ENCODE measurements around the gene DAZAP1.

DAZAP1 gene

DNA sequence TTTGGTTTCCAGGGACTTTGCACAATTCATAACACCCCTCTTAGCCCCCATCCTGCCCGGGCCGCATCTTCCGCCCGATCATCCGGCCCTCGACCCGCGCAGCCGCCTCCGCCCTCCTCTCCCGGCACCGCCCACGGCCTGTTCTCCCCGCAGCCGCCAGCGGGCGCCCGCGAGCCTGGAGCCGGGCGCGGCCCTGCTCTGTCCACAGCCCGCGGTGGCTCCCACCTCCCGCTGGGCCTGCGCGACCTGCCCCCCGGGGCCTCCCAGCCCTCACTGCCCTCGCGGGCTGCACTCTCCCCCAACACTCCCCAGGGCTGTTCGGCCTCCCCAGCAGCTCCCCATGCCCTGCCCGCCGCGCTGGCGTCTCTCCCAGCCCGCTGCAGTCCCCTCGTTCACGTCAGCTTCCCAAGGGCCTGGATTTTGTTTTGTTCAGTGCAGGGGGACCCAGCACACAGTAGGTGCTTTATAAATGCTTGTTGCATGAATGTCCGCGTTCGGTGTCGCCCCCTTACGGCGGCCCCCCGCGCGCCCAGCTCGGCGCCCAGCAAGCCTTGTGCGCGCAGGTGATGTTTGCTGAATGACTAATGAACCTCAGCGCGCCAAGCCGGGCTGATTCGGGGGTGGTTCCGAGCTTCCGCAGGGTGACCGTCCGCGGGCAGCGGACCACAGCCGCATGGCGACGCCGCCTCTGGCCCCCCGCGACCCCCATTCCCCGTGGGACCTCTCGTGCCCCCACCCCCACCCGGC is 38.0 kb downstream of the DAZAP1 start:
- DNase-seq = peak; percentile 79

DNA sequence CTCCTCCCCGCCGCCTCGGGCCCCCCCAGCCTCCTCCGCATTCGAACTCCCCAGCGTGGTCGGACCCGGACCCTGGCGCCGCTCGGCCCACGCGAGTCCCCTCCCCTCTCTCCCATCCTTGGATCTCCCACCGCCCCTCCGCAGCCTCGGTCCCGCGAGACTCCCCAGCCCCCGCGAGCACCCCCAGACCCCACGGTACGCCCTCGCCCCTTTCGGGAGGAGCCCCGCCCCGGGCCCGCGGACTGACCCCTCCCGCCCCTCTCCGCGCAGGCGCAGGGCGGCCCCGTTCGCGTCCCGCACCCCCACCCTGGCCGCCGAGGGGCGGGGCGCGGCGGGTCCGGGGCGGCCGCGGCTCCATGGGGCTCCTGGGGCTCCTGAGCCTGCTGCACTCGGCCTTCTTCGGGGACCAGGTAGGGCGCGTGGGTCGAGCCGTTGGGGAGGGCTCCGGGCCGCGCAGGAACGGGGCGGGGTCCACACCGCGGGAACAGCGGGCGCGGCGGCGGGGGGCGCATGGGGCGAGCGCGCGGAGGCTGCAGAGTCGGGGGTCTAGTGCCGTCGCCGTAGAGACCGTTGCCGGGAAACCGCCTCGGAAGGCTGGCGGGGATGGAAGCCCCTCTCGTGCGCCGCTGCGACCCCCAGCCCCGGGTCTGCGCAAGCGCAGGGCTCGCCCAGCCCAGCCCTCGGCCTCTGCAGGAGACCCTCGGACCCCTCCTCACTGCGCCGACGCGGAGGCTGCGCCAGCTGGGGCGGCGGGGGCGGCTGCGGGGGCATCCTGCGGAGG is 38.7 kb downstream of the DAZAP1 start:
- no peak for DNase-seq

DNA sequence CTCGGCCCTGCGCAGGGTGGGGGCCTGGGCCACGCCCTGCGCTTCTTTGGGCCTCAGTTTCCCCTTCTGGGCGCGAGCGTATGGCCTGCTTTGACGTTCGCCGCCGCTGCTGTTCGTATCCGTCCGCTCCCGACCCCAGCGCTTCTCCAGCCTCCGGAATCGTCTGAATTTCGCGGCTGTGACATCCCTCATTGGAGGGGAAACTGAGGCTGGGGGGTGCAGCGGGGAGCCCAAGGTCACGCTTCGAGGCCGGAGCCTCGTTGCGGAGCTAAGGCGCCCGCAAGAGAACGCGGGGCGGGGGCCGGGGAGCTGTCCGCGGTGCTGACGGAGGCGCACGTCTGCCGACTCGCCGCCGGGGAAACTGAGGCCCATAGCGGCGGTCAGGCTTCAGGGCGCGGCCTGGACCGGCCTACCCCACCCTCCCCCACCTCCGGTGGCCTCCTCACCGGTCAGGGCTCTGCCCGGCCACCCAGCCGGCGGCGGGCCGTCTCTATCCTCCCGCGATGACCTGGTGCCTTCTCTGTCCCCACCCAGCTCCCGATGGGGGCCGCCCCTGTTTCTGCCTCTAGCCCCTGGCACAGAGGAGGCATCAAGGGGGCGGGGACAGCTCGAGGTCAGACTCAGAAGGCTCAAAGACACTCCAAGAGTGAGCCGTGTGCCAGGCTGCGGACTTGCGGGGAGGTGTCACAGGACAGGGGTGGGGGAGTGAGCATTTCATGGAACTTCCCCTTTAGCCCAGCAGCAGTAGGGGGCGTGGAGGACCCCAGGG is 39.5 kb downstream of the DAZAP1 start:
- no peak for DNase-seq

DNA sequence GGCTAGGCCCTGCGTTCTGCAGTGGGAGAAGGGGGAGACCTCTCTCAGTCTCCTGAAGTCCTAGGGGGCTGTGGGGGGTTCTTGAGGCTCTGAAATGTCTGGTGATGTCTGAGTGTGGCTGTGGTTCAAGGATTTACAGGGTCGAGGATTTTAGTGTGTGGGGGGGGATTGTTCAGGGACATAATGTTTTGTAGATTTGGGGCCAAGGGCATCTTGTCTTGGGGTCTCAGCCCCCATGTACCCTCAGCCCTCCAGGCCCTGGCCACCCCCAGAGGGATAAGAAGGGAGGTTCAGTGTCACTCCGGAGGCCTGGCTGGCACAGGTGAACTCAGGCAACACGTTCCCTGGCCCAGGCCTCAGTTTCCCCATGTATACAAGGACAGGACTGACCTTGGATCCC is 40.1 kb downstream of the DAZAP1 start:
- no peak for DNase-seq

DNA sequence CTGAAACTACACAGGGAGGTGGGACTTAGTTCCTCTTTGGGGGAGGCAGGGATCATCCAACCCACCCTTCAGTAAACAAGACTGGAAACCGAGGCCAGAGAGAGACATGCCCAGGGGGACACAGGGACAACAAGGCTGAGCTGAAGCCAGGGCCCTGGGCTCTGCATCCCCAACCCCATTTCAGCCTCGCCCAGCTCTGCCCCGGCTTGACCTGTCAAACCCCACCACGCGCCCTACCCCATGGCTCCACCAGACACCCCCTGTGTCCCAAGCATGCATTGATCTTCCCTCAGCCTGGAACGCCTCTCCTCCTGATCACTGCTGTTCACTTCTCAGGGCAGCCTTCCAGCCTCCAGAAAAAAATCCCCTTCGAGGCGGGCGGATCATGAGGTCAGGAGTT is 40.6 kb downstream of the DAZAP1 start:
- DNase-seq = no peak

DNA sequence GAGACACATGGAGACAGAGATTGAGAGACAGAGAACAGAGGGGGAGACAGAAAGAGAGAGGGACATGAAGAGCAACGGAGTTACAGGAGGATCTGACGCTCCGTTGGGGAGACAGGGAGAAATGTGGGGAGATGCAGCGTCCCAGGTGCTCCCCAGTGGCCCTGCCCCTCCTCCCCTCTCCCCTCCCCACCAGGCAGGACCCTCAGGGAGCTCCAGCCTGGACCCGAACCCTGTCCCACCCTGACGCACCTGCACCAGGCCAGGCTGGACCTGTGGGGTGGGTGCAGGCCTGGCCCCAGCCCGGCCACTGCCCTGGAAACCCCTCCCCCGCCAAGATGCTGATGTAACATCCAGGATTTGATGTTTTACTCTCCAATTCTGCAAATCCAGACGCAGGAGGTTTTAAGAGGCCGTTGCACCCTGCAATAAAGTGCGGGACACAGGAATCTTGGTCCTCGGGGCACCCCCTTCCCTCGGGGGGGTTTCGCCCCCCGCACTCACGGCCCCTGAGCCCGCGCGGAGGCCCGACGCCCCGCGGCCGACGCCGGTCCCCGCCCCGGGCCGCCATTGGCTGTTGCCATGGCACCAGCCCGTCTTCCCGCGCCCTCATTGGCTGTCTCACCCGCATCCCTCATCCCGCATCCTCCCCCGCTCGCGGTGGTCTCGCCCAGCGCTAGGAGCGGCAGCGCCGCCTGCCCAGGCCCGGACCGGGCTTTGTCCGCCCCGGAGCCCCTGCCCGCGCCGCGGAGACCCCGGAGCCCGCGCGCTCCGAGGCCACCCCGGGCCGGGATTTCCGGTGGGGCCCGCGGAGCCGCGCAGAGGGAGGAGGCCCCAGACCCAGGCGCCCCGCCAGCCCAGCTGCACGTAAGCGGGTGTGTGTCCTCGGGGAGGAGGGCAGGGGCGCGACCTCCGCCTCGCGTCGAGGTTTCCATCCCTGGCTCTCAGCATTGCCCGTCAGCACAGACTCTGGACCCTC is 42.4 kb downstream of the DAZAP1 start, which contains the start of gene APC2:
APC2 (plus strand) TSS at position 655 of the 976 bp plus-strand sequence. CDS start 2,881 bp downstream, outside the sequence.
- peak; percentile 31 for DNase-seq

DNA sequence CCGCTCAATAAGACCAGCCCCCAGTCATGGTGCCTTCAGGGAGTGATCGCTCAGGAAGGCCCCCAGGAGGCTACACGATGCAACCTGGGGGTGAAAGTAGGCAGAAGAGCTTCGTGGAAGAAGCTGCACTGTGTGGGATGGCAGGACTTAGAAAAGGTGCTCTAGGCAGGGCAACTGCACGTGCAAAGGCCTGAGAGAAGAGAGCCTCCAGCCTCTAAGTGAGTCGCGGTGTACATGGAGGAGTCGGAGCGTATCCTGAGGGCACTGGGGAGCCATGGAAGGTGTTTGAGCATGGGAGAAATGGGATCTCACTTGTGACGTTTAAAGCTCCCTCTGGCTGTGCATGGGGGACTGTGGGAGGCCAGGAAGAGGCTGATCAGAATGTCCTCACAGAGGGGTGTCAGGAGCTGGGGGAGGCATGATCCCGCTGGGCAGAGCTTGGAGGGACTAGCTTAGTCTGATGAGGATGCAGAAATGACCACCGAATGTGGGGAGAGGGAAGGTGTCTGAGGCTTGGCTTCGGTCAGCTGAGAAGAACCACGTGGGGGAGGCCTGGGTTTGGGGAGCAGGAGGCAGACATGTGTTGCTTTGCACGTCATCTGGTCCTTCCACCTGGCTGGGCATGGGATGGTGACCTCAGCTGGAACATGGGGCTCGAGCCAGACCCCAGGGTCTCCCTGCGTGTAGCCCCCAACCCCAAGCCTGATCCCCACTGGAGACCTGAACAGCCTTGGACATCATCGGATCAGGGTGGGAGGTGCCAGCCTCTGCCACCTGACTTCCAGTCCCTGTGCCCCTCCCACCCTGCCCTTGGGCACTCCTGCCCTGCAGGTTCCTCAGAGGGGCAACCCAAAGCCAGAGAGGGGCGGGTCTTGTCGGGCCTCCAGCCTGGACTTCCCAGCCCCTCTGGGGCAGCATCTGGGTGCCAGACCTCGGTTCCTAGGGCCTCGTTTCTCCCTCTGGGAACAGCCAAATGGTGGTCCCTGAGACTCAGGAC is 43.6 kb downstream of the DAZAP1 start:
- DNase-seq = no peak

DNA sequence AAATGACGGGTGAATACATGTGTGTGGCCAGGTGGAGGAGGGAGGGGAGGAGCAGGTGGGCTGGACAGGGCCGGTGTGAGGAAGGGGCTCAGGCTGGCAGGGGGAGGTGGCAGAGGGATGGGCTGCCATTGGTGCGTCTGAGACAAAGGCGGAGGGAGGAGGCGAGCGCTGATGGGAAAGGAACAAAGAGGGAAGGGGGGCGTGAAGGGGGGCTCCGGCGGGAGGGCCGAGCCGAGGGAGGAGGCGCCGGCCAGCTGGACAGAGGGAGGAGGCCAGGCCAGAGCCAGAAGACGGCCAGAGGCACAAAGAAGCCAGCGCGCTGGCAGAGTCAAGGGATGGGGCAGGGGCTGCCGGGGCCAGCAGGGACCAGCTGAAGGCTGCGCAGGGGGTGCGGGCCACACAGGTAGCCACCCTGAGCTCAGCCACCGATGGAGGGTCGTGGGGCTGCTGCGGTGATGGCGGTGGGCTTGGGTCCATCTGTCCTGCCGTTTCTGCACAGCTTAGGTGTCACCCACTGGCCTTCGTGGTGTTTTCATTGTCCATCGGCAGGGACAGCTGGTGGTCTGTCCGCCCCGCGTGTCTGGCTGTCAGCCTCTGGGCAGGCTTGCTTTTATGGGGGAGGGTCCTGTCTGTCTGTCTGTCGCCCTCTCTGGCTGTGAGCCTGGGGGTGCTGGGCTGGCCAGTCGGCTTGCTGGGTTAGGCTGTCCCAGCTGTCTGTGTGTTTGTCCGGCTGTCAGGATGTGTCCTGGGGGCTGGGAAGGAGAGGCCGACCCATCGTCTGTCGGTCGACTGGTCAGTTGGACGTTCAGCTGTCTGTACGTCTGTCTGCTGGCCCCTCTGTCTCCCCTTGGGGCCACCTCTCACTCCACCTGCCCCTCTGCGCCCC is 44.8 kb downstream of the DAZAP1 start:
- DNase-seq = no peak

DNA sequence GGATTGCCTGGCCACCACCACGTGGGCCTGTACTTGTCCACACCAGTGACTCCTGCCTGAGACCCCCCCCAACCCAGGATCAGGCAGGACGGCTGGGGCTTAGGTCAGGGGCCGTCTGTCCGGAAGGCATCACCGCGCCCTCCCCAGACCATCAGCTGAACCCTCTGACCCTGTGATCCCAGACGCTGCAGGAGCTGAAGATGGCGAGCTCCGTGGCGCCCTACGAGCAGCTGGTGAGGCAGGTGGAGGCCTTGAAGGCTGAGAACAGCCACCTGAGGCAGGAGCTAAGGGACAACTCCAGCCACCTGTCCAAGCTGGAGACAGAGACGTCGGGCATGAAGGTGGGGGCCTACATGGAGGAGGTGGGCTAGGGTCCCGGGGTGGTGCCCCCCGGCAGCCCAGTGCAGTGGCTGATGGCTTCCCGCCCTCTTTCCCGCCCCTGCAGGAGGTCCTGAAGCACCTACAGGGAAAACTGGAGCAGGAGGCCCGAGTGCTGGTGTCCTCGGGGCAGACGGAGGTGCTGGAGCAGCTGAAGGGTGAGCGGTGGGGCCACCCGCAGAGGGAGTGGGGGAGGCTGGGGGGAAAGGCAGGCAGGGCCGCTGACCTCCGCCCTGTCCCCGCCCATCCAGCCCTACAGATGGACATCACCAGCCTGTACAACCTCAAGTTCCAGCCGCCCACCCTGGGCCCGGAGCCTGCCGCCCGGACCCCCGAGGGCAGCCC is 45.6 kb downstream of the DAZAP1 start:
- no peak for DNase-seq

DNA sequence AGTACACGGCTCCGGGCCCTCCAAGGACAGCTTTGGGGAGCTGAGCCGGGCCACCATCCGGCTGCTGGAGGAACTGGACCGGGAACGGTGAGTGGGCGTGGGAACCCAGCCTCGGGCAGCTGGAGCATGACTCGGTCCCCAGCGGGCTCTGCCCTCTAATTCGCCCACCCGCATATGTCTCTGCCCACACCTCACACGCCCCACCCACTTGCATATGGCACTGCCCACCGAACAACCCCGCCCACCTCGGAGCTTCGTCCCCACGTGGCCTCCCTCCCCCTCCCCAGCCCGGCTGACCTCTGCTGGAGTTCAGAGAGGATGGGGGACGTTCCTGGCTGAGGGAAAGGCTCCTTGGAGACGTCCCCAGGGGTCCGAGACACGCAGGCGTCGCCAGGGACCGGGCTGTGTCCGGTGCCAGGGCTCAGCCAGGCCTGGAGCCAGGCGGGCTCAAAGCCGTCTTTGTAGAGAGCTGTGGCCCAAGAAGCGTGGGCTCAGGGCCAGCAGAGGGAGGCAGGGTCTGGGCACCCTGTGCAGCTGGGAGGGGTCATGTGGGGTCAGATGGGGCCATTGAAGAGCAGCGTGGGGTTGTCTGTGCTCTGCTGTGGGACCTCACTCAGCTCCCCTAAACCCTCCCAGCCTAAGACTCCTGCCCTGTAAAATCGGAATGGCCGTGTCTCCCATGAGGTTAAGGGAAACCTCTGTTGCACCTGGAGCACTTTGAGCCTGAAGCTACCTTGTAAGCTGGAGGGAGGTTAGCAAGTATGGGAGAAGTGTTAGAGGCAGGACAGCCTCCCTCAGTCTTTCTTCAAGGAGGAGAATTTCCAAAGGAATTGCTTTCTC is 46.4 kb downstream of the DAZAP1 start:
- no peak for DNase-seq

DNA sequence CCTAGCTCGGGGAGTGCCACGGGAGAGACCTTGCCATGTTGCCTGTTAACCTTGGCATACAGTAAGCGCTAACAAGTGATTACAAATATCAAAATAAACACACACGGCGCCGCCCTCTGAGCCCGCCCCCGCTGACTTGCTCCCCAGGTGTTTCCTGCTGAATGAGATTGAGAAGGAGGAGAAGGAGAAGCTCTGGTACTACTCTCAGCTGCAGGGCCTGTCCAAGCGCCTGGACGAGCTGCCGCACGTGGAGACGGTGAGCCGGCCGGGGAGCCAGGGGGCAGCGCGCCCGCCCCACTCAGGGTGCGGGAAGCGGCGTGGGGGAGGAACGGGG is 47.6 kb downstream of the DAZAP1 start:
- DNase-seq = no peak

DNA sequence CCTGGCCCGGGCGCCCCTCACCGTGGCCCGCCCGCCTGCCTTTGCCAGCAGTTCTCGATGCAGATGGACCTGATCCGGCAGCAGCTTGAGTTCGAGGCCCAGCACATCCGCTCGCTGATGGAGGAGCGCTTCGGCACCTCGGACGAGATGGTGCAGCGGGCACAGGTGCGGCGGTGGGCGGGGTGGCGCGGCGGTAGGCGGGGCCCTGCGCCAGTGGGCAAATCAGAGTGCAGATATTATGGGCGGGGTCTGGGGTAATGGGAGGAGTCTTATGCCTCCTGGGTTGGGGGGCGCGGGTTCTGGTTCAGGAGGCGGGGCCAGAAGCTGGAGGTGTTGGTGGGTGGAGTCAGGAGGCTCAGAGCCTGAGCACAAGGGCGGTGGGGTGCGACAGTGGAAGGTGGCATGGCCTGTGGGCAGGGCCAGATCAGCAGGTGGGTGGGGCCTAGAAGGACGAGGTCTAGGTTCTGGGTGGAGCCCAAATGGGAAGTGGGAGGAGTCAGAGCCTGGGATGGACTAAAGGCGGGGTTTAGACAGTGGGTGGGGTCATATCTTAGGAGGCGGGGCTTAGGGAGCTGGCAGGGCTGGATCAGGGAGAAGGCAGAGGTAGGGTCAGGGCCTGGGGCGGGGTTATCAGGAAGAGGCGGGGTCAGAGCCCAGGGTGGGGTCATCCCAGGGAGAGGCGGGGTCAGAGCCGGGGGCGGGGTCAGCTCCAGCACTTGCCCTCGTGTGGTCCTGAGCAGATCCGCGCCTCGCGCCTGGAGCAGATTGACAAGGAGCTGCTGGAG is 48.1 kb downstream of the DAZAP1 start:
- peak; percentile 69 for DNase-seq

DNA sequence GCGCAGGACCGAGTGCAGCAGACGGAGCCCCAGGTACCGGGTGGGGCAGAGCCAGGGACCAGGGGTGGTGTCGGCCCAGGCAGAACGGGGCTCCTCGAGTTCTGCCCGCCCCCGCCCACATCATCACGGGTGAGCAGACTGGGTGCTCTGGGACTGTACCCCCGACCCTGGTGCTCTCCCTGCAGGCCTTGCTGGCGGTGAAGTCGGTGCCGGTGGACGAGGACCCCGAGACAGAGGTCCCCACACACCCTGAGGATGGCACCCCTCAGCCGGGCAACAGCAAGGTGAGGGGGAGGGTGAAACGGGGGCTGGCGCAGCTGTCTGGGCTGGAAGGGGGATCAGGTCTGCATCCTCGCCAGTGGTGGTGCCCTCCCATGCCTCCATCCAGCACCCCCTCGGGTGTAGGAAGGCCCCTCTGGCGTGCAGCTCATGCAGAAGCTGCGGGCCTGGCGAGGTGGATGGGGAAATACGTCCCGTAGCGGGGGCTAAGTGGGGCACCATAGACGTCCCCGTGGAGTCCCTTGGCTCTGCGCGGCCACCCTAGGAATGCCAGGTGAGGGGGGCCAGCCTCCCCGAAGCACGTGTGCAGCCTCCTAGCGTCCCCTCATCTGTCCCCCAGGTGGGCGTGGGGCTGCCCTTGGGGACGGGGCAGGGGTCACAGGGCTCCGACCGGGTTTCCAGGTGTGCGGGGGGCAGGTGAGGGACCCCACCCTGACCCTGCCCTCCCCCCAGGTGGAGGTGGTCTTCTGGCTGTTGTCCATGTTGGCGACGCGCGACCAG is 48.9 kb downstream of the DAZAP1 start:
- no peak for DNase-seq

DNA sequence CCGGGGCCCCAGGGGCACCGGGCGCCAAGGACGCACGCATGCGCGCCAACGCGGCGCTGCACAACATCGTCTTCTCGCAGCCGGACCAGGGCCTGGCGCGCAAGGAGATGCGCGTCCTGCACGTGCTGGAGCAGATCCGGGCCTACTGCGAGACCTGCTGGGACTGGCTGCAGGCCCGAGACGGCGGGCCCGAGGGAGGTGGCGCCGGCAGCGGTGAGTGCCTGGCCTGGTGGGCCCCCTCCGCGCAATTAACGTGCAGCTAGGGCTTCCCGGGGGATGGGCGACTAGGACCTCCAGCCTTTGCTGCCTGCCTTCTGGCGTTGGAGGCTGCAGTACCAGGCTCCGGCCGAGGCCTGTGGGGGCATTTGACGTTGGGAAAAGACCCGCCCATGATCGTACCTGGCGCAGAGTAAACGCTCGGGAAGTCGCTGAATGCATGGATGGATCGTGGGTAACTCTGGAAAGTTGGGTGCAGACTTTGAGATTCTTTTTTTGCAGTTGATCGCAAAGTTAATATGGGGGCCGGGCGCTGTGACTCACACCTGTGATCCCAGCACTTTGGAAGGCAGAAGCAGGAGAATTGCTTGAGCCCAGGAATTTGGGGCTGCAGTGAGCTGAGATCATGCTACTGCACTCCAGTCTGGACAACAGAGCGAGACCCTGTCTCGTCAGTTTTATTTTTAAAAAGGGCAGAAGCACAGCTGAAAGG is 49.8 kb downstream of the DAZAP1 start:
- DNase-seq = no peak

DNA sequence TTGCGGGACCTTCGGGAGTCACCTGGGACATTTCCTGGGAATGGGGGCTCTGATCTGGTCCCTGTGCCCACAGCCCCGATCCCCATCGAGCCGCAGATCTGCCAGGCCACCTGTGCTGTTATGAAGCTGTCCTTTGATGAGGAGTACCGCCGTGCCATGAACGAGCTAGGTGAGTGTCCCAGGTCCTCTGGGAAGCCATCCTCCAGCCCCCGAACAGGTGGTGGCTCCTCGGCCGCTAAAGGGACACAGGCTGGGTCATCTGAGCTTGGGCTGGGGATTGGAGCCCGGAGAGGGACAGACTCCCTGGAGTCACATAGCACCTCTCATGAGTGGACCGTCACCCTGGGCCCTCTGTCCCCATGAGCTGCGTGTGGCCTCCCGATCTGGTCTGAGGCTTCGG is 50.5 kb downstream of the DAZAP1 start:
- no peak for DNase-seq

DNA sequence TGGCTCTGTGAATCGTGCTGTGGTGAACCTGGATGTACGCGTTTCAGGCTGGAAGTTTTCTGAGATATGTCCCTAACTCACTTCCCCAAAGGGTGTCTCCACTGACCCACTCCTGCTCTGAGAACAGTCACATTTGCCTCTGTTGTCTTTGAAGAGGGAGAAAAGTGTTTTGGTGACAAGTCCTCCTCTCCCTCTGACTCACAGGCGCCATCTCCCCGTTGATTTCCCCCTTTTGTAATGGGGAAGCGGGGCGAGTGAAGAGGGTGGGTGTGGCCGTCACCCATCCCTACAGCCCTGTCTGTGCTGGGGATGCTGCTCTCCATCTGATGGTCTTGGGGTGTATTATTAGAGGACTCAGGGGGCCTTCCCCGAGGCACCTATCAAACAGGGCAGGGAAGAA is 52.1 kb downstream of the DAZAP1 start:
- no peak for DNase-seq

Measured in CD4-positive, alpha-beta T cell treated with Interleukin-17A for 1 hour (primary cell).